GM21381 (cell line): Measurements from ENCODE around the gene ZNF304.

Experiments used
- ATAC-seq: cut with Tn5 transposase; IDR thresholded peaks from one replicate; pipeline ENCODE4 v1.9.1; 2021; ENCODE audit warnings: mild to moderate bottlenecking, moderate library complexity; ENCODE audit not compliant: unreplicated experiment

Gene ZNF304

DNA sequence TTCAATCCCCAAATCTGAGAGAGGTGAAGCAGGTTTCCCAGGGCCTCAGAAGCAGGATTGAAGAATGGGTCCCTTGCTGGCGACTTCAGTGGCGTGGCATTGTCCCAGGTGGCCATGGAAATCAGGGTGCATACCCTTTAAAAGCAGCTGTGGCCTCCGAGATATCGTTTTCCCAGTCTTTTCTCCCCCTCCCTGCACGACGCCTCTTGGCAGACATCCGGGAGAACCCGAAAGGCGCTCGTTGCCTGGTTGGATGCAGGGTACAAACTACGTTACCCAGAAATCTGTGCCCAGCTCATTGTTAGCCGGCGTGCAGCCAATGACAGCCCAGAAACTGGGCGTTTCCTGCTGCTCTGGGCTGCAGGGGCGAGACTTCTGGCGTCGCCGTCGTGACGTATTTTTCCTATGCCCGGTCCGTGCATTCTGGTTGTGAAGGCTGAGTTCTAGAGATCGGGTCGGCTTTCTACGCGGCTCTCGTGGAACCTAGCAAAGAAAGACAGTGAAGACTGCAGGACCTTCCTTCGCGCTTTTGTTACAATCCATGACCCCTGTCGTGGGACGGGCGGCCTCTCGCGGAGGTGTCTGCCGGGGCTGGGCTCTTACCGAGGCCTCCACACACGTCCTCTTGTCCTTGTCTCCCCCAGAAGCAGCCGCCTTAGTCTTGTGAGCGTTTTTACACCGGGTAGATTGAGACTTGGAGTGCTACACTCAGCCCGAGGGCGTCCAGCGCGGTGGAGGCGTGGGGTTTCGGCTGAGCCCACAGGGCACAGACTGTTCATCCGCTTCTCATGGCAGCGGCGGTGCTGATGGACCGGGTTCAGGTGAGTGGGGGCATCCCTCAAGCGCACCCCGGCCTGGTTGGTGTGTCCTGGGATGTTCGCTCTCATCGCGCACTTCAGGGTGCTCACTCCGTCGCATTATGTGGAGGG is at the start of gene ZNF304:
ZNF304 (plus strand) TSS at position 395 of the 929 bp plus-strand sequence; CDS start at position 789, 394 bp downstream.
- peak; percentile 96 for ATAC-seq

DNA sequence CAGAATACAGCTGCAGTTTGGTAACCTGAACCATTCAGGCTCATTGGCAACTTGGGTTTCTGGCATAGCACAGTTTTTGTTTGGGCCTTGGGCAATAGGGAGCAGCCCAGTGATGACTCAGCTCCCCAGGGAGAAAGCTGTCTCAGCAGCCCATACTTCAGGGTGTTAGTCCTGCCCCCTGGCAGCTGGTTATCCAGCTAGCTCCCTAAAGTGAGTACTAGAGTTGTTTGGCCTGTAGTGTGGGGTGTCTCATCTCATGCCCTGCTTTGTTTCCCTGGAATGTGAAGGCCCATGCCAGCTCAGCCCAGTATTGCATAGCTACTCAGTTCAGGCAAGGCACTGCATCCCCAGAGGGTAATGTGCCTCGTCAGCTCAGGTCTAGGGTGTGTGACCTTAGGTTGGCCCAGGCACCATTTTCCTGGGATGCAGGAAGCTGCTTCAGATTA is 49.0 kb upstream of the ZNF304 start:
- no peak for ATAC-seq

DNA sequence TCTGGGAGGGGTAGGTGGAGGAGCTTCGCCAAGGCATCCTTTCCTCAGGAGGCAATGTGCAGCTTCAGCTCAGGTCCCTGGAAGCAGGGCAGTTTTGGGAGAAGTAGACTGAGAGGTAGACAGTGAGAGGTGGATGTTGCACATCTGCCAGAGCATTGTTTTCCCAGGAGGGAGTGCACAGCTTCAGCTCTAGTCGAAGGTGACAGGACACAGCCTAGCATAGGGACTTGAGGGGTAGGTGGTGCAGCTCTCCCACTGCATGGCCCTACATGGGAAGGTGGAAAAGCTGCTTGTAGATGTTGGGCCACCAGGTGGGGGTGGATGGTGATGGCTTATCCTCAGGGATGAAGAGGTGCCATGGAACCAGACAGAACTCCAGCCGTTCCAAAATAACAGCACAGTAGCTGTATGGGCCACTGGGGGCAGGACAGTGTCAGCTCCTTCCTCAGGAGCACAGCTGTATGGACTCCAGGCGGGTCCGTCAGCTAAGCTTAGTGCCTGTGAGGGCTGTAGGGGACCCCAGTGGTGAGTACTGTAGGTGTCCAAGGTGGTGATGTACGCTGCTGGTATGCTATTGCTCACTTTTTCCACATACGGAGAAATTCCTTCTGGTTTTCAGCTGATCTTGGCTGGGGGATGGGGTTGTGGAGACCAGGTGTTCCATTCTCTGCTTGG is 48.2 kb upstream of the ZNF304 start:
- no peak for ATAC-seq

DNA sequence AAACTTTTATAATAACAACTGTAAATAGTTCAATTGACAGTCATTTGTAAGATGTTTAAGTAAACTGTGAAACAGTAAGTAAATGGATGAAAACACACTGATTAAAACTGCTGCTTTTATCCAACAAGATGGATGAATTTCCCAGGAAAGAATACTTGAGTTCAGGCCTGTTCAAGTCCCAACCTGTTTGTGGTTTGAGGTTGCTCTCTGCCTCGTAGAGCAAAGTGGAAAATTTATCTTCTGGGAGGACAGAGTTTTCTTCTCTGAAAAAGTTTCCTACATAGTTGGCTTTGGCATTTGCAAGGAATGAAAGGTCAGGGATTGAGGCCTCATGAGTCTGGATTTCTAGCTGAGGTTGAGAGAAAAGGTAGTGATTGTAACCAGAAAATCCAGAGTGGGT is 46.0 kb upstream of the ZNF304 start:
- no peak for ATAC-seq

DNA sequence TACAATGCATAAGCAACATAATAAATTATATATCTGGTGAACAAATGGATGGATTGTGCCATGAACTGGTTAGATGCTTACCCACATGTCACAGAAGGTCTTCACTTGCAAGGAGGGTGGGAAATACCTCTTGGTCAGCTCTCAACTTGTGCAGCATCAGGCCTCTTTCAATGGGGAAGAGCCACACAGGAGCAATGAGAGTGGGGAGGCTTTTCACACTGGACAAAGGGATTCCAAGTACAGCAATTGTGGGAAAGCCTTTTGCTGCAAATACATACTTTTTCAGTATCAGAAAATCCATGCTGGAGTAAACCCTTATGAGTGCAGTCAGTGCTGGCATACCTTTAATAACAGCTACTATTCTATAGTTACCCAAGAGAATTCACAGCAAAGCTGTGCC is 42.6 kb upstream of the ZNF304 start:
- no peak for ATAC-seq

DNA sequence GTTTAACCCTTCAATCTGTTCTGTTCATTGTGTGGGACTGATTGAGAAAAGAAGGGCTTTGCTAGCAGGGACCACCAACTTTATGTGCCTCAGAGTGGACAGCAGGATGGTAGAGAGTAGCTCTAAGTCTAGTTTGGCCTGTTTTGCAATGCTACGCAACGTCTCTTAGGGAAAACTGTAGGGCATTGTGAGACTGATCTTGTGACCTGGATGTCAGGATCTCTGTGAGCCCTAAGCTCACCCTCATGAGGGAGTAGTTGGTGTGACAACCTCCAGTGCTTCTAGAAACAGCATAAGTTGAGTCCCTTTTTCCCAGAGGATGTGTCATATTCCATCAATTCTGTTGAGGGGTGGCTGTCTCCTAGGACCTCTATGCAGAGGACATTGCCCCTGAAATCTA is 40.3 kb upstream of the ZNF304 start:
- ATAC-seq, result no peak

DNA sequence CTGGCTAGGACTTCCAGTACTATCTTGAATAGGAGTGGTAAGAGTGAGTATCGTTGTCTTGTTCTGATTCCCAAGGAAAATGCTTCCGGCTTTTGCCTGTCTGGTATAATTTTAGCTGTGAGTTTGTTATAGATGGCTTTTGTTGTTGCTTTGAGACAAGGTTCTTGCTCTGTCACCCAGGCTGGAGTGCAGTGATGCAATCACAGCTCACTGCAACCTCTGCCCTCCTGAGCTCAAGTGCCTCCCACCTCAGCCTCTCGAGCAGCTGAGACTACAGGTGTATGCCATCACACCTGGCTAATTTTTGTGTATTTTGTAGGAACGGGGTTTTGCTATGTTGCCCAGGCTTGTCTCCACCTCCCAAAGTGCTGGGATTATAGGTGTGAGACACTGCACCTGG is 36.9 kb upstream of the ZNF304 start:
- ATAC-seq, result no peak

DNA sequence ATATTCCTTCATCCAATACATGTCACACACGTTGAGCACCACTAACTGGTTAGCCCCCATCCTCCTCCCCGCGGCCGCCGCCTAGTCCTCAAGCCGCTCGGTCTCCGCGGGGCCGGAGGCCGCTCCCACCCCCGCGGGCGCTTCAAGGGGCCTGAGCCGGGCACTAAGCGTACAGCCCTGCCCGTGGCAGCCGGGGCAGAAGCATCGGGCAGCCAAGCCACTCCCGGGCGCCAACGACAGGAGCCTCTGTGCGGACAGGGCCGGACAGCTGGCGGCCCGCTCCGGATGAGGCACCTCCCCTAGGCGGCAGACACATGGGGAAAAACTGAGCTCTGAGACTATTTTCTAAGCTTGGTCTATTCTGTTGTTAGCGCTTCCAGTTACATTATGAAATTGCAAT is 33.6 kb upstream of the ZNF304 start:
- no peak for ATAC-seq

DNA sequence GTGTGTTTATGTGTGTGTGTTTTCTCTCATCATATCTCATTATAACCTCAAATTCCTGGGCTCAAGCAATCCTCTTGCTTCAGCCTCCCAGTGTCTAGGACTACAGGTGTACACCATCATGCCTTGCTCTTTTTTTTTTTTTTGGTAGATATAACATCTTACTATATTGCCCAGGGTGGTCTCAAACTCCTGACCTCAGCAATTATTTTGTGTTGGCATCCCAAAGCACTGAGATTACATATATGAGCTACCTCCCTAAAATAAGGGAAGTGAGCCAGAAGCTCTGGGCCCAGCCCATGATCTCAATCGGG is 31.2 kb upstream of the ZNF304 start:
- ATAC-seq, result no peak

DNA sequence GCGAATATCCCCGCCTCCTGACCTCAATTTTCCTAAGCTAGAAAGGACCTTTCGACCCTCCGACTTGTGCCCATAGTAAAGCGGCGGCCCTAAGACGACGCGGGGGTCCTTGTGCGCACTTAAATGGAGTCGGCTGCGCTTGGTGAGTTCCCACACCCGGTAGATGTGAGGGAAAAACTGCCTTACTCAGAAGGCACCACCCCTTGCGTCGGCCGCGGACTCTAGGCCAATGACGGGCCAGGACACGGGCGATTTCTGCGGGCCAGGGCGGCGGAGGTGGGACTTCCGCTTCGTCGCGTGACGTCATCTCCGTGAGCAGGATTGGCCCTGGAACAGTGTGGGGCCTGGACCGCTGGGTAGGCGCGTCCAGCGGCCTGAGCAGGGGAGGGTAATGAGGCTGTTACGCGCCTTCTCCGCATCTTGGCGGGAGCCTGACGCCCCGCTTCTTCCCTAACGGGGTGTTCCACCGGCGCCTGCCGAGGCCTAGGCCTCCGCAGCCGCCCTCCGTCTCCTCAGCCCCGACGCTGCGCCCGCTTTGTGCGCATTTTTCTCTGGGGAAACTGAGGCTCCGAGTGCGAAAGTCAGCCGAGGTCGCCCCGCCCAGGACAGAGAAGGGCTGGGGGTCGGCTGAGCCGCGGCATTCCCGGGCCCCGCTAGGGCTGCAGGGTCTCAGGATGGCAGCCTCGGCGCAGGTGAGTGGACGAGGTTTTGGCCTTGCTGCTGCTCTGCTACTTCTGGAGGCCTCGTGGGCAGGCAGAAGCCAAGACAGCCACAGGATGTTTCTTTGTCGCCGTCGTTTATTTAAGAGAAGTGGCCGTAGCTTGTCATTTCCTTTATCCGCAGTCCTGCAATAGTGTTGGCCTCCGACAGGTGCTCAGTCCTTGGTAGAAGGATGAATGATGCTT is 30.6 kb upstream of the ZNF304 start, which contains the start of gene ZNF543:
ZNF543 (plus strand) TSS at position 293 of the 905 bp plus-strand sequence; CDS start at position 675, 382 bp downstream.
- peak; percentile 94 for ATAC-seq

DNA sequence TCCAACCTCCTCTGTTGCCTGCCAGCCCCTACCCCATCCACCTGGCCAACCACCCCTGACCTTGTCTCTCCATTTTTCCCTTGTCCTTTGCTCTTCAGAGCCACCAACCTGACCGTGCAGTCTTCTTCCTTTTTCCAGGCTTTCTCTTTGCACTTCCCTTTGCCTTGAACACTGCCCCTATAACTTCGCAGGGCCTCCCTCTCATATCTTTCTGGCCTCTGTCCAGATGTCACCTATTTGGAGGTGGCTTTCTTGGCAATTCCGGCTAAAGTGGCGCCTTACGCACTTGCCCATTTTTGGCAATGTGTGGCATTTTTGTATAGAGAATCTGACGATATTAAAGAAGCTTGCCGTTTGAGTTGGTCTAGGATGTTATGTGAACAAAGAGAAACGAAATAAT is 30.0 kb upstream of the ZNF304 start:
- no peak for ATAC-seq

DNA sequence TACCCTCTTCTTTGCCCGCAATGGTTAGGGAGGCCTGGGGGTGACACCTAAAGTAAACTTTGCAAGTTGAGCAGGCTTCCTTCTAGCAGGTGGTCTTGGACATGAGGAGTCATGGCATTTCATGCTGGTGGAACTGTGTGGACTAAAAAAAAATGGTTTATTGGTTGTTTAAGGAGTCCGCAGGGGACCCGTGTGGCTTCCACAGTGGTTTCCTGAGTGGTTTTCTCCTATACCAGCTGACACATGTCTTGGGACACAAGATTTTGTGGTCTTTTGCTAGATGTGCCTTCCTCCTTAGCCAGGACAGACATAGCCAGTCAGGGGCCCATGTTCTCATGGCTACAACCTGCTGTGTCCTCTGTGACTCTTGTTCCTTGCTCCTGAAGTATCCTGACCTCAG is 29.3 kb upstream of the ZNF304 start:
- no peak for ATAC-seq

DNA sequence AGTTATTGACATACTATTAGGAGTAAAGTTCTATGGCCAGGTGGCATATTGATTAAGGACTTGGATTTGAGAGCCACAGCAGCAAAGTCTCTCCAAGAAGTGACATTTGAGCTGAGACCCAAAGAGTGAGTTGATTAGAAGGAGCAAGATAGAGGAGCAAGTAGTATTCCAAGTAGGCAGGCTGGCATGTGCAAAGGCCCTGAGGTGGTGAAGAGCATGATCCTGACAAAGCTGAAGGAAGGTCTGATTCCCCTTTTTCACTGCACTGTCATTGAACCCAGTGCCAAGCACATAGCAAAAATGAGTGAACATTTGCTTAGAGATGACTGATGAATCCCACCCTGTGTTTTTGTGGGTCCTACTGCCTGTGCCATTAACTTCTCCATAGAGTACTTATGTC is 26.1 kb upstream of the ZNF304 start:
- no peak for ATAC-seq

DNA sequence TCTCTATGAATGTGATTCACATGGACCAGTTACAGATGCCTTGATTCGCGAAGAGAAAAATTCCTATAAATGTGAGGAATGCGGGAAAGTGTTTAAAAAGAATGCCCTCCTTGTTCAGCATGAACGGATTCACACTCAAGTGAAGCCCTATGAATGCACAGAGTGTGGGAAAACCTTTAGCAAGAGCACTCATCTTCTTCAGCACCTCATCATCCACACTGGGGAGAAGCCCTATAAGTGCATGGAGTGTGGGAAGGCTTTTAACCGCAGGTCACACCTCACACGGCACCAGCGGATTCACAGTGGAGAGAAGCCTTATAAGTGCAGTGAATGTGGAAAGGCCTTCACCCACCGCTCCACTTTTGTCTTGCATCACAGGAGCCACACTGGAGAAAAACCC is 23.1 kb upstream of the ZNF304 start:
- ATAC-seq, result no peak

DNA sequence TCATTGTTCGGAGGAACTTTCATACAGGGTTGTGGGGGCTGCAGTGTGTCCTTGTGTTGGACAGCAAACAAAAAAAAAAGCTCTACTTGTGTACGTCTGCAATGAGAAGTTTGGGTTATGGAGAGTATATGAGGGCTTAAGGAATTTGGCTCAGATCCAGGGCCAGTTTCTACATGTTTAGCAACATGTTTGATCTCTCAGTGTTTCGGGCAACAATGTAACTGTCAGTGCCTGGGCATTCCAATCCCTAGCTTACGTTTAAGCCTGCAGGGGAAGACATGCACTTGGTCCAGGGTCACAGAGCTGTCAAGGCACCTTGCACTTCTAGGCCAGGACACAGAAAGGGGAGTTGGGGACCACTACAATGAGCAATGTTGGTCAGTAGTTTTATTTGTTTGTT is 16.9 kb upstream of the ZNF304 start:
- no peak for ATAC-seq

DNA sequence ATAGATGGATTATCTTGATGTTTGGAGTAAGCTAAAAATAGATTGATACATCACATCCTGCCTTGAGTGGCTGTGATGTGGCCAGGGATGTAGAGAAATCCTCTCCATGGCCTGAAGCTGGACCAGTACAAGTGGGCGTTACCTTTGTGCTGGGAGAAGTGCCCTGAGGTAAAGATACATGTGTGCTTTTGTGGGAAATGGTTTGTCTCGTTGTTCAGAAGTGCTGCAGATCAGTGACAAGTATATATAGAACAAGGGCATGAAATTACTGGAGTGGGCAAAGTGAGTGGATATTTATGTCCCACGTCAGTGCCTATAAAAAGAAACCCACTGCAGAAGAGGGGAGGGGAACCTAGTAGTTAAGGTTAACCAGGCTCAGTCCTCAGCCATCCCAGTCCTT is 12.2 kb upstream of the ZNF304 start:
- no peak for ATAC-seq

DNA sequence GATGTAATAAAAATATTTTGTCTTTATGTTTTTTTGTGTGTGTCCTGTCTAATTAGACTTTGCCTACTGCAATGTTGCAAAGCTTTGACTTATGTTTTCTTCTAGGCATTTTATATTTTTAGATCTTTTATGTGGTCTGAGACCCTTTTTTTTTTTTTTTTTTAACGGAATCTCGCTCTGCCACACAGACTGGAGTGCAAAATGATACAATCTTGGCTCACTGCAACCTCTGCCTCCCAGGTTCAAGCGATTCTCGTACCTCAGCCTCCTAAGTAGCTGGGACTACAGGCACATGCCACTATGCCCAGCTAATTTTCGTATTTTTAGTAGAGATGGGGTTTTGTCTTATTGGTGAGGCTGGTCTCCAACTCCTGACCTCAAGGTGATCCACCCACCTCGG is 8.5 kb upstream of the ZNF304 start:
- no peak for ATAC-seq

DNA sequence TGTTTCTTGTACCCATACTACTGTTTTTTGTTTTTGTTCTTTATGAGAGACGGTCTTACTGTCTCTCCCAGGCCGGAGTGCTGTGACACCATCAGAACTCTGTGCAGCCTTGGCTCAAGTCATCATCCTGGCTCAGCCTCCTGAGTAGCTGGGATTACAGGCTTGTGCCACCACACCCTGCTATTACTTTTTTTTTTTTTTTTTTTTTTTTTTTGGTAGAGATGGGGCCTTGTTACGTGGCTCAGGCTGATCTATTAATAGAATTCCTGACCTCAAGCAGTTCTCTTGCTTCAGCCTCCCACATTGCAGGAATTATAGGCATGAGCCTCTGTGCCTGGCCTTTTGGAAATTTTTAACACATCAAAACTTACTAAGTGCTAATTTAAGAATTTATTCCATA is 2.9 kb upstream of the ZNF304 start:
- no peak for ATAC-seq

DNA sequence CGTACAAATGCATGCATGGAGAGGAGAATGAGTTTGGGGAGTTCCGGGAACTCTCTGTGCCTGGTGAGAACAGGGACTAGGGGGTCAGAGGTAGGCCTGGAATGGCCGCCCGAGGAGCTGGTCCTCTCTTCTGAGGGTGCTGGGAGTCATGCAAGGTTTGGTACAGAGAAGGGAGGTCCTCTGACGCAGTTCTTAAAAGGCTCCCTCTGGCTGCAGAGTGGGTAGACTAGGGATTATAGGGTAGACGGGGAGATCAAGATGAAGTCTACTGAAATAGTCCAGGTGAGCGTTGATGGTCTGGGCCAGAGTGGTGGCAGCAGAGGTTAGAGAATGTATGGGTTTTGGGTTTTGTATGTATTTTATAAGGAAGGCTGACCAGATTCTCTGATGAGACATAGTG is 796 bp downstream of the ZNF304 start:
- no peak for ATAC-seq

DNA sequence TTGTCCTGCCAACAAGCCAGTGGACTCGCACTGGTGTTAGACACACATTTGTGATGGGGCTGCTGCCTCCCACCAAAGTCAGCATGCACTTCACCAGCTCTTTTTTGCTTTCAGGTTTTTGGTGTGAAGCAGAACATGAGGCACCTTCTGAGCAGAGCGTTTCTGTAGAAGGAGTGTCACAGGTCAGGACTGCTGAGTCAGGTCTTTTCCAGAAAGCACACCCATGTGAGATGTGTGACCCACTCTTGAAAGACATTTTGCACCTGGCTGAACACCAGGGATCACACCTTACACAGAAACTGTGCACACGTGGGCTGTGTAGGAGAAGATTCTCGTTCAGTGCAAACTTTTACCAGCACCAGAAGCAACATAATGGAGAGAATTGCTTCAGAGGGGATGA is 4.8 kb downstream of the ZNF304 start:
- ATAC-seq, result no peak

DNA sequence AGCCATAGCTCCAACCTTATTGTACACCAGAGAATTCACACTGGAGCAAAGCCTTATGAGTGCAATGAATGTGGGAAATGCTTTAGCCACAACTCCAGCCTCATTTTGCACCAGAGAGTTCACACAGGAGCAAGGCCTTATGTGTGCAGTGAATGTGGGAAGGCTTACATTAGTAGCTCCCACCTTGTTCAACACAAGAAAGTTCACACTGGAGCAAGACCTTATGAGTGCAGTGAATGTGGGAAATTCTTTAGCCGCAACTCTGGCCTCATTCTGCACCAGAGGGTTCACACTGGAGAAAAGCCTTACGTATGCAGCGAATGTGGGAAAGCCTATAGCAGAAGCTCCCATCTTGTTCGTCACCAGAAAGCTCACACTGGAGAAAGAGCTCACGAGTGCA is 6.3 kb downstream of the ZNF304 start:
- no peak for ATAC-seq
